Neural crest cell (in vitro differentiated cells): ENCODE measurements around the gene PRKN. TPM values are rescaled to one million over a fixed set of nuclear protein-coding genes. Genes with fewer than 3 reads are reported as not detected.

ENCODE experiments used
- DNase-seq: peaks from one replicate; pipeline ENCODE4 v3.0.0; 2021; ENCODE audit warnings: low read depth, mixed read lengths, low spot score
- H3K27ac Mint-ChIP-seq: one replicate; pipeline ENCODE4 v1.8.0; 2021; ENCODE audit warnings: mild to moderate bottlenecking, mixed read lengths; ENCODE audit not compliant: unreplicated experiment
- H3K27me3 Mint-ChIP-seq: 2 replicates; pipeline ENCODE4 v1.8.0; 2021; ENCODE audit warnings: low read depth, mild to moderate bottlenecking, mixed read lengths
- H3K36me3 Mint-ChIP-seq: 2 replicates; pipeline ENCODE4 v1.8.0; 2021; ENCODE audit warnings: low read depth, mild to moderate bottlenecking, mixed read lengths
- H3K4me1 Mint-ChIP-seq: 2 replicates; pipeline ENCODE4 v1.8.0; 2021; ENCODE audit warnings: mixed read lengths
- H3K4me3 Mint-ChIP-seq: one replicate; pipeline ENCODE4 v1.8.0; 2021; ENCODE audit warnings: mild to moderate bottlenecking, mixed read lengths
- H3K9me3 Mint-ChIP-seq: 2 replicates; pipeline ENCODE4 v1.8.0; 2021; ENCODE audit warnings: mixed read lengths
- total RNA-seq: library from RNA; stranded (reverse); gene quantifications from 2 replicates; pipeline ENCODE4 v1.2.1, GENCODE V29; 2021
- TF ChIP-seq, protein P1 (sequence below): fragments of 200-600 bp; sonication (generic); conservative IDR thresholded peaks from 2 replicates; pipeline ENCODE4 v1.5.0; 2021; ENCODE audit warnings: antibody characterized with exemption, mild to moderate bottlenecking

Gene PRKN
- total RNA-seq, 1 donor from 2014 or later = 3.2 TPM

DNA sequence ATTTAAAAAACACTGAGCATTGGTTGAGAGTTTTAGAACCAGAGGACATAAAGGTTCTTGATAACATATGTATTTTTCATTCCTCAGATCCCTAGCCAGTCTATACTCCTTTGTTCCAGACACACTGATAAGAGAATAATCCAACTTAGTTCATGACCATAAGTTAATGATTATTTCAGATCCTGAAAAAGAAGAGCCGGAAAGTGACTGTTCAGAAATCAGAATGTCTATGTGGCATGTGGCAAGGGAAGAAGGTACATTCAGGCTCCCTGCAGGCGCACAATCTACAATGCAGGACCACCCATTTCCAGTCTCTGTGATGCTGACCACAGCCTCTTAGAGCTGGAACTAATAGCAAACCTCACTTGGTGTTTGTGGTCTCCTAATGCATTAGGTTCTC, 787.0 kb downstream of the PRKN start:
- H3K4me3 Mint-ChIP-seq = no peak overlapping the region
- TF ChIP-seq, protein P1, sequence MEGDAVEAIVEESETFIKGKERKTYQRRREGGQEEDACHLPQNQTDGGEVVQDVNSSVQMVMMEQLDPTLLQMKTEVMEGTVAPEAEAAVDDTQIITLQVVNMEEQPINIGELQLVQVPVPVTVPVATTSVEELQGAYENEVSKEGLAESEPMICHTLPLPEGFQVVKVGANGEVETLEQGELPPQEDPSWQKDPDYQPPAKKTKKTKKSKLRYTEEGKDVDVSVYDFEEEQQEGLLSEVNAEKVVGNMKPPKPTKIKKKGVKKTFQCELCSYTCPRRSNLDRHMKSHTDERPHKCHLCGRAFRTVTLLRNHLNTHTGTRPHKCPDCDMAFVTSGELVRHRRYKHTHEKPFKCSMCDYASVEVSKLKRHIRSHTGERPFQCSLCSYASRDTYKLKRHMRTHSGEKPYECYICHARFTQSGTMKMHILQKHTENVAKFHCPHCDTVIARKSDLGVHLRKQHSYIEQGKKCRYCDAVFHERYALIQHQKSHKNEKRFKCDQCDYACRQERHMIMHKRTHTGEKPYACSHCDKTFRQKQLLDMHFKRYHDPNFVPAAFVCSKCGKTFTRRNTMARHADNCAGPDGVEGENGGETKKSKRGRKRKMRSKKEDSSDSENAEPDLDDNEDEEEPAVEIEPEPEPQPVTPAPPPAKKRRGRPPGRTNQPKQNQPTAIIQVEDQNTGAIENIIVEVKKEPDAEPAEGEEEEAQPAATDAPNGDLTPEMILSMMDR = no peak
- H3K9me3 Mint-ChIP-seq = no peaks in the 10 kb centered on the region
- H3K4me1 Mint-ChIP-seq = no peaks in the 10 kb centered on the region
- no peak for DNase-seq
- no peaks in the 10 kb centered on the region for H3K36me3 Mint-ChIP-seq
- H3K27ac Mint-ChIP-seq = no peak overlapping the region
- H3K27me3 Mint-ChIP-seq = no peaks in the 10 kb centered on the region

GRCh38 chr6:161926324-161926723, 801.2 kb downstream of the PRKN start:
- Mint-ChIP-seq H3K36me3 (no peaks in the 10 kb centered on the region), H3K27ac (no peak overlapping the region), H3K27me3 (no peaks in the 10 kb centered on the region), H3K9me3 (no peaks in the 10 kb centered on the region), H3K4me1 (no peaks in the 10 kb centered on the region), H3K4me3 (no peak overlapping the region)
- no peak for DNase-seq
- TF ChIP-seq, protein P1 = no peak

- TF ChIP-seq, protein P1 = no peak
- no peak for DNase-seq
- H3K4me3 Mint-ChIP-seq = no peak overlapping the region
- peak overlapping the region; percentile 16 for H3K27ac Mint-ChIP-seq
- H3K4me1 Mint-ChIP-seq = no peaks in the 10 kb centered on the region
- no peaks in the 10 kb centered on the region for H3K9me3 Mint-ChIP-seq
- H3K36me3 Mint-ChIP-seq = no peaks in the 10 kb centered on the region
- no peaks in the 10 kb centered on the region for H3K27me3 Mint-ChIP-seq
Measured at GRCh38 chr6:161924516-161925116, 803.0 kb downstream of the PRKN start.

GRCh38 chr6:161922631-161923119, 804.9 kb downstream of the PRKN start:
- TF ChIP-seq, protein P1 = peak; percentile 35
- no peak overlapping the region for H3K27ac Mint-ChIP-seq
- H3K9me3 Mint-ChIP-seq = no peaks in the 10 kb centered on the region
- no peaks in the 10 kb centered on the region for H3K4me1 Mint-ChIP-seq
- DNase-seq = peak; percentile 9
- H3K36me3 Mint-ChIP-seq = no peaks in the 10 kb centered on the region
- H3K4me3 Mint-ChIP-seq = no peak overlapping the region
- no peaks in the 10 kb centered on the region for H3K27me3 Mint-ChIP-seq

GRCh38 chr6:161921602-161922395, 805.8 kb downstream of the PRKN start:
- DNase-seq = no peak
- H3K4me3 Mint-ChIP-seq = no peak overlapping the region
- H3K9me3 Mint-ChIP-seq = no peaks in the 10 kb centered on the region
- H3K27ac Mint-ChIP-seq = no peak overlapping the region
- H3K36me3 Mint-ChIP-seq = no peaks in the 10 kb centered on the region
- no peaks in the 10 kb centered on the region for H3K27me3 Mint-ChIP-seq
- TF ChIP-seq, protein P1 = no peak
- H3K4me1 Mint-ChIP-seq = no peaks in the 10 kb centered on the region
